ENCODE data around the gene ANAPC1.
A peak's percentile ranks its signal among the peaks of the same experiment; 100 is the strongest.
"Not testable (repeated sequence)": the region's sequence is repeated elsewhere in the genome, so short reads cannot be mapped to it uniquely, and the experiment has no call there.

The ANAPC1 gene

GRCh38 chr2:111905475-111905869 is 21.5 kb upstream of the ANAPC1 start:
- not testable (repeated sequence) for DNase-seq

DNA sequence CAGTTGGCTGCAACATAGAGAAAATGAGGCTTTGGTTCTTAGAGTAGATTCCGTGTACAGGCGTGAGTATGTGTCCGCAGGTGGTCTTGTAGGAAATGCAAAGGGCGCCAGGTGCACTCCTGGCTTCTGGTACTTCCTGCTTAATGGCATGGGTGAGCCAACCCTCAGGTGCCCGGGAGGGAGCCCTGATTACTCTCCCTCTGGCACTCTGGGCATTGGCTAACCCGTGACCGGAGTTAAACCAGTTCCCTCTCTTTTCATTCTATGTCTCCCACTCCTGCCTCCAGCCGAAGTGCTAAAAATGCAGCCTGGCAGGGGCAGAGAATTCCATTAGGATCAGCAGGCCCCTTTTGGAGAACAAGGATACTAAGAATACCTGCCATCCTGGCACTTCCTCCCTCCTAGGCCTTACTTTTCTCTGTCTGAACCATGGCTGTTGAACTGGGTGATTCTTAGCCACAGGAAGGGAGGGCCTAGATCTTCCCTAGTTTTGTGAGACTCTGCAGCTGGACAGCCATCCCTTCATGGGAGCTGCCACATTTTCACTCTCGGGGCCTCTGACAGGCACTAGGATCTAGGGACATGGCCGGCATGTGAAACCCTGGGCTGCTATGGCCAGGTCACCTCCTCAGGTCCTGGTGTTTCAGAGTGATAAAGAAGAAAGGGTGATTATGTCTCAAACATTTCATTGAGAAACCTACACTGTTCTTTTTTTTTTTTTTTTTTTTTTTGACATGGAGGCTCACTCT is 20.9 kb upstream of the ANAPC1 start:
- DNase-seq, result no peak

DNA sequence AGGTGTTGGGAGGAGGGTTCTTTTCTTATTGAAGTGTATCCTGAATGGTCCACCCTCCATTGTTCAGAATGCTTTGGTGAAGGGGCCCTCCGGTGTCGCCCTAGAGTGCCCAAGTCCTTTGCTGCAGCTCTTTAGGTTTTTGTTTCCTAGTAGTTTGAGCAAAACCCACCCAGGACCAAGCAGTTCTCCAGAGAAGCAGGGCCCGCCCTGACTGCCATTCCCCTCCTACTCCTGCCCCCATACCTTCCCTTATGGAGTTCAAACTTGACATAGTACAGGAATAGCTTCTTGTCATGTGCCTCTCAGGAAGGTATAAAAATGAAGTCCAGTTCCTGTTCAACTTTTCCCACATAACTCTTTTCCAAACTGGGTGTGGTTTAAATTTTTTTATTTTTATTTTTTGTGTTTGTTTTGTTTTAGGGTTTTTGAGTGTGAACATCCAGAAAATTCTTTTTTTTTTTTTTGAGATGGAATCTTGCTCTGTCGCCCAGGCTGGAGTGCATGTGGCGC is 20.0 kb upstream of the ANAPC1 start:
- no peak for DNase-seq

- DNase-seq, result no peak
Measured at GRCh38 chr2:111903516-111903915, 19.5 kb upstream of the ANAPC1 start.

DNA sequence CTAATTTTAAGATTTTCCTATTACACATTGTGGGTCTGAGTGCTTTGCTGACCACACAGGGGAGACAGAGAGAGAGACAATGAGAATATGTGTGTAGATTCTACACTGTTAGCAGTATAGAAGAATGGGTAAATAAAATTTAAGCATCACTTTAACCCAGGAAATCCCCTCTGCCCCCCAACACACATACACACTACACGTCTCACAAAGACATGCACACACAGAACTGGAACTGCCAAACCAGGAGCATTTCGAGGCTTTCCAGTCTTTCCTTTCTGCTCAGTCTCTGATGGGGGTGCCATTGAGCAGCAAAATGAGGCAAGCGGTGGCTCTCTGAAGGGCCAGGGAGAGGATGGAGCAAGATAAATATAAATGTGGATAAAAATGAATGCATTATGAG is 16.9 kb upstream of the ANAPC1 start:
- DNase-seq, result no peak

GRCh38 chr2:111898703-111899514 is 14.9 kb upstream of the ANAPC1 start:
- no peak for DNase-seq

- peak; percentile 38 for DNase-seq
Measured at GRCh38 chr2:111897924-111898702, 14.1 kb upstream of the ANAPC1 start, which contains the start of gene MERTK. Gene MERTK (plus strand): TSS chr2:111898607. CDS start chr2:111898736, 129 bp downstream.

- no peak for DNase-seq
Measured at GRCh38 chr2:111897630-111897923, 13.6 kb upstream of the ANAPC1 start.

DNA sequence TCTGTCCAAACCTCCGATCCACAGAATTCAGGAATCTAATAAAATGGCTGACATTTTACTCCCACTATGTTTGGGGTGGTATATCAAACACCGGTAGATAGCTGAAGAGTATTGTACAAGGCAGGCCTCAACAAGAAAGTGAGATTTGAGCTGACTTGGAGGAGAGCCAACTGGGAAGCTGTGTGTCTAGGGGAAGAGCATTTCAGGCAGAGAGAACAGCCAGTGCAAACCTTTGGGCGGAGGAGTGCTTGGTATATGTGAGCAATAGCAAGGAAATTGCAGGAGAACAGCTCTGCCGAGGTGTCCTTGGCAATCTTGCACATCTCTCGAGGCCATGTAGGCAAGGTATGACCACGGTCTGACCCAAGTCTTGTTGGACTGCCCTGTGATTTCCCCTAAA is 12.6 kb upstream of the ANAPC1 start:
- no peak for DNase-seq

- DNase-seq, result no peak
Measured at GRCh38 chr2:111896024-111896423, 12.0 kb upstream of the ANAPC1 start.

DNA sequence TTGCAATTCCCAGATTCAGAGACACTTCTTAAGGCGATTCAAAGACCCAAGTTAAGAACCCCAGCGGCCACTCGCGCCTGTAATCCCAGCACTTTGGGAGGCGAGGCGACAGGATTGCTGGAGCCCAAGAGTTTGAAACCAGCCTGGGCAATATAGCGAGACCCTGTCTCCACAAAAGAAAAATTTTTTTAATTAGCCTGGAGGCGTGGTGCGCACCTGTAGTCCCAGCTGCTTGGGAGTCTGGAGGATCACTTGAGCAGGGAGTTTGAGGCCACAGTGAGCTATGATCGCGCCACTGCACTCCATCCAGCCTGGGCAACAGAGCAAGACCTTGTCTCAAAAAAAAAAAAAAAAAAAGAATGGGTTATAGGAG is 585 bp upstream of the ANAPC1 start:
- DNase-seq, result no peak

GRCh38 chr2:111872806-111873205 is 11.2 kb downstream of the ANAPC1 start:
- DNase-seq, result not testable (repeated sequence)

DNA sequence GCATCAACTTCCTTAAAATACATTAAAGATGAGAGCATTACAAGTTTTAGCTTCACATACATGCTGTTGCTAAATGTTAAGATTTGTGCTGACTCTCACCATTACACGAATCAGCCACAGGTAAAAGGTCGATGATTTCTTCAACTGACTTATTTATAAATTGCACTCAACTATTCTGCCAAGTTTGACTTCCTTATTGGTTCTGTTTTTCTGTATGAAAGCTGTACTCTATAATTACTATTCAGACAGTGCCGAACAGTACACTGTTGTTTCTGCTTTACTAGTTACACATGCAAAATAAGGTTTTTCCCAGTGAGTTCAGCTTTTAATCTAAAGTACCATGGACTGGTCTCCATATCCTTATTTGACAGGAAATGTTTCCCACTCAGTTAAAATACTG is 18.9 kb downstream of the ANAPC1 start:
- DNase-seq, result not testable (repeated sequence)

DNA sequence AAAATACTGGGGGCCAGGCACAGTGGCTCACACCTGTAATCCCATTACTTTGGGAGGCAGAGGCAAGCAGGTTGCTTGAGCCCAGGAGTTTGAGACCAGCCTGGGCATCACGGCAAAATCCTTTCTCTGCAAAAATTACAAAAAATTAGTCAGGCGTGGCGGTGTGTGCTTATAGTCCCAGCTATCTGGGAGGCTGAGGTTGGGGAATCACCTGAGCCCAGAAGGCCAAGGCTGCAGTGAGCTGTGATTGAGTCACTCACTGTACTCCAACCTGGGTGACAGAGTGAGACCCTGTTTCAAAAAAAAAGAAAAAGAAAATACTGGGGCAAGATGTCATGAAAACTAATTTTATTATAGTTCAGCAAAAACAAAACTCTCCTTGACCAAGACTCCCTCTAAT is 24.0 kb downstream of the ANAPC1 start:
- DNase-seq, result not testable (repeated sequence)

GRCh38 chr2:111852544-111852943 is 31.4 kb downstream of the ANAPC1 start:
- not testable (repeated sequence) for DNase-seq

- DNase-seq, result not testable (repeated sequence)
Measured at GRCh38 chr2:111850646-111851045, 33.3 kb downstream of the ANAPC1 start.

DNA sequence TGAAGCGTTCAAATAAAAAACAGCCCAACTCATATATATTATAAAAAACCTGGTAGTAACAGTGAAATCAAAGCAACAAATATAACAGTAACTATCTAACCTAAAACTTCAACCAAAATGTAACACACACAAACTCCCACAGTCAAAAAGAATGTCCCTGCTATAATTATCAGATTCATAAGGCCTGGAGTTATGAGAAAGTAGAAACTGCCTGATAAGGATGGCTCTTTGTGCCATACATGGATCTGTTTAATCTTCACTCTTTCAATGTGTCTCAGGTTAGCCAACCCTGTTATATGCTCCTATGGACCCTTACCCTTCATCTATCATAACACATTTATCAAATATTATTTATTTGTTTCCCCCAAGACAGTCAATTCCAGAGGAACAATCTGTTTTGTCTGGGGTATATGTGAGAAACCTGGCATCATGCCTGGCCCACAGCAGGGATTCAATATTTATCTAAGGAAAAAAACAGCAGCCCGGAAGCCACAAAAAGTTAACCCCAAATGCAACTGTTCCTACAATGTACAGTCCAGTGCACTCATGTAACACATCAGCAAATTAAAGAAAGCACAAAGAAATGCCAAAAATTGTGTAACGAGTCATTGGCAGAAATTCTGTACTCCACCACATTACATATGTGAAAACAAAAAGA is 44.2 kb downstream of the ANAPC1 start:
- not testable (repeated sequence) for DNase-seq

DNA sequence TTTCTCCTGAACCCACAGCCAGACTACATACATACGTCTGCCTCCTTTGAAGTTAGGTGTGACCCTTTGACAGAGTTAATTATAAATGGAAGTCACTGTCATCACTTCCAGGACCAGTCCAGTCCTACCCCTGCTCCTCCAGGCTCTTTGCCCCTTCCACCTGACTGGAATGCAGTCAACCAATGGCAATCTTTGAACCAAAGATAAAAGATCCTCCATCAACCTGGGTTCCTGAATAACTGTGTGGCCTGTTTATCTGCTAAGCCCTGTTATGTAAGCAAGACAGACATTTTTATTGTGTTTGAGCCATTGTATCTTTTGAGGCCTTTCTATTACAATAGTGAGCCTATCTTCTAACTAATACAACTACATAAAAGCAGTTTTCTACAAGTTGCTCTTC is 45.0 kb downstream of the ANAPC1 start:
- not testable (repeated sequence) for DNase-seq

- not testable (repeated sequence) for DNase-seq
Measured at GRCh38 chr2:111834221-111834620, 49.8 kb downstream of the ANAPC1 start.

GRCh38 chr2:111830479-111830878 is 53.5 kb downstream of the ANAPC1 start:
- DNase-seq, result not testable (repeated sequence)

DNA sequence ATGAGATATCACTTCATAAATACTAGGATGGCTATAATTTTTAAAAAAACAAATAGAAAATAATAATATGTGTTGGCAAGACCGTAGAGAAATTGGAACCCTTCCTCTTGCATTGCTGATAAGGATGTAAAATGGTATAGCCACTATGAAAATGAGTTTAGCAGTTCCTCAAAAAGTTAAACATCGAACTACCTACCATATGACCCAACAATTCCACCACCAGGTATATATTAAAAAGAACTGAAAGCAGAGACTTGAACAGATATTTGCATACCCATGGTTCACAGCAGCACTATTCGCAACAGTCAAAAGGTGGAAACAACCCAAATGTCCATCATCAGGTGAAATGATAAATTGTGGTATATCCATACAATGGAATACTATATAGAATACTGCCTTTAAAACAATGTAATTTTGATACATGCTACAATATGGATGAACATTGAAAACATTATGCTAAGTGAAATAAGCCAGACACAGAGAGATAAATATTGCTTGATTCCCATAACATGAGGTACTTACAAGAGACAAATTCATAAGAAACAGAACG is 55.7 kb downstream of the ANAPC1 start:
- not testable (repeated sequence) for DNase-seq

DNA sequence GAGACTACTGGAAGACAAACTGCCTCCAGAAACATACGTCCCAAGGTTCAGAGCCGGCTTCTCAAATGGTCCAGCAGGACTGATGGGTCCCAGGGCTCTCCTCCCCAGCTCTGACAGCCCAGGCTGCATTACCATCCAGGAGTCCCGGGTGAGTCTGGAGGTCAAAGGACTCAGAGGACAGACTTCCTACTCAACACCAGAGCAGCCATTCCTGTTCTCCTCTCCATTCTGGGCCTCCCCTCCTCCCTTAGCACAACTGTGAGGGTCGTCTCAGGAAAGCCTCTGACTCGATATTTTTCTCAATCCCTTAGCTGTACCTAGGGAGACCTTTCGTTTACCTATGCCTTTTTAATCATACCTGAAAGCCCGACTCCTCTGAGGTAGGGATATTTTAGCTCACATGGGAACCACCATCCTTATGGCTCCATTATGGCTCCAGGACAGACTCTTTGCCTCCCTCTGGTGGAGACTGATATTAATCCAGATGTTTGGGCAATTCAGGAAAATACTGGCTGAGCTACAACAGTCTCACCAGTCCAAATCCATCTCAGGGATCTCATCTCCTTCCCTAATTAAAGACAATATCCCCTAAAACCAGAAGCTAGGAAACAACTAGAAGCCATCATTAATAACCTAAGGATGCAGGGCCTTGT is 70.9 kb downstream of the ANAPC1 start:
- not testable (repeated sequence) for DNase-seq
